ENCODE data around the gene ZDHHC22. TPM values are rescaled to one million over a fixed set of nuclear protein-coding genes. Genes with fewer than 3 reads are reported as not detected.

The ZDHHC22 gene
- total and polyA plus RNA-seq, 2 of the 13 experiments (the other 11 are each of a cell fraction or from before 2014, with no cell fraction given), result not detected

- TF ChIP-seq USF2 (IDR thresholded peaks at IDR 0.05; ENCODE audit: low read depth, low read length) (no peak), USF2 (CRISPR knock-in tag; IDR thresholded peaks at IDR 0.05; ENCODE audit: borderline replicate concordance) (no peak), MAFG (CRISPR knock-in tag; IDR thresholded peaks at IDR 0.05) (no peak), DNMT3B (CRISPR knock-in tag; conservative IDR thresholded peaks at IDR 0.05) (no peak), ZBTB25 (CRISPR knock-in tag; IDR thresholded peaks at IDR 0.05) (no peak), ZNF326 (CRISPR knock-in tag; IDR thresholded peaks at IDR 0.05; ENCODE audit: borderline replicate concordance) (no peak), ZNF329 (CRISPR knock-in tag; IDR thresholded peaks at IDR 0.05; ENCODE audit: low read depth) (no peak), RCOR2 (CRISPR knock-in tag; IDR thresholded peaks at IDR 0.05) (no peak), KDM2A (CRISPR knock-in tag; IDR thresholded peaks at IDR 0.05; ENCODE audit: borderline replicate concordance, low read depth) (peak; percentile 30; the same call in 1 of the 2 replicates), HMG20B (CRISPR knock-in tag; conservative IDR thresholded peaks at IDR 0.05) (no peak), ARHGAP35 (CRISPR knock-in tag; IDR thresholded peaks at IDR 0.05; ENCODE audit: borderline replicate concordance) (no peak), ZNF772 (CRISPR knock-in tag; IDR thresholded peaks at IDR 0.05) (no peak), THAP11 (CRISPR knock-in tag; IDR thresholded peaks at IDR 0.05) (no peak), MAF1 (CRISPR knock-in tag; IDR thresholded peaks at IDR 0.05; ENCODE audit: borderline replicate concordance) (no peak), MIER2 (CRISPR knock-in tag; IDR thresholded peaks at IDR 0.05) (no peak), PATZ1 (CRISPR knock-in tag; IDR thresholded peaks at IDR 0.05) (peak; percentile 11; the same call in 1 of the 2 replicates), FLYWCH1 (CRISPR knock-in tag; IDR thresholded peaks at IDR 0.05) (no peak), ZNF547 (CRISPR knock-in tag; IDR thresholded peaks at IDR 0.05) (no peak)
- TF ChIP-seq, protein P1, sequence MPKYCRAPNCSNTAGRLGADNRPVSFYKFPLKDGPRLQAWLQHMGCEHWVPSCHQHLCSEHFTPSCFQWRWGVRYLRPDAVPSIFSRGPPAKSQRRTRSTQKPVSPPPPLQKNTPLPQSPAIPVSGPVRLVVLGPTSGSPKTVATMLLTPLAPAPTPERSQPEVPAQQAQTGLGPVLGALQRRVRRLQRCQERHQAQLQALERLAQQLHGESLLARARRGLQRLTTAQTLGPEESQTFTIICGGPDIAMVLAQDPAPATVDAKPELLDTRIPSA (CRISPR knock-in tag; IDR thresholded peaks at IDR 0.05; ENCODE audit: borderline replicate concordance), result no peak
Observed at GRCh38 chr14:77139540-77140358, 1.8 kb downstream of the ZDHHC22 start (continued).

Data from HepG2 (cell line).